ENCODE data around the gene EML6.

The EML6 gene

DNA sequence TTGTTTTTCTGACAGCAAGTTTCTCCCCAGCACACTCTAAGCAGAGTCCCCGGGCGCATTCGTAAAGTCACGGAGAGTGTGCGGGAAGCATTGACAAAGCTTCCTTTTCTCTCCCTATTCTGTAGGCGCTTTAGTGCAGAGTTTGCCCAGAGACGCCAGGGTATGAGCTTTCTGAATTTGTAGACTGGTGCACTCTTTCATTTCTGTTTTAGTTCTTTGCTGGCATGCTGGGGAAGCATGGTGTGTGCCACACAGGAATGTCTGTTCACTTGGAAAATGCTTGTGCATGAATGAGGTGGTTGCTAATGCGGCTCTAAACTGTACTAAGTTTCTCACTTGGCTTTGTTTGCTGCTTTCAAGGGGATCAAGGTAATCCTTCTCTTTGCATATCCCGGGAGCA lies 224.2 kb downstream of the EML6 start:
- in situ Hi-C loops (cut with HindIII; ENCODE audit: low sequenced_read_pairs) = no loop called here
- TF ChIP-seq, protein P1, sequence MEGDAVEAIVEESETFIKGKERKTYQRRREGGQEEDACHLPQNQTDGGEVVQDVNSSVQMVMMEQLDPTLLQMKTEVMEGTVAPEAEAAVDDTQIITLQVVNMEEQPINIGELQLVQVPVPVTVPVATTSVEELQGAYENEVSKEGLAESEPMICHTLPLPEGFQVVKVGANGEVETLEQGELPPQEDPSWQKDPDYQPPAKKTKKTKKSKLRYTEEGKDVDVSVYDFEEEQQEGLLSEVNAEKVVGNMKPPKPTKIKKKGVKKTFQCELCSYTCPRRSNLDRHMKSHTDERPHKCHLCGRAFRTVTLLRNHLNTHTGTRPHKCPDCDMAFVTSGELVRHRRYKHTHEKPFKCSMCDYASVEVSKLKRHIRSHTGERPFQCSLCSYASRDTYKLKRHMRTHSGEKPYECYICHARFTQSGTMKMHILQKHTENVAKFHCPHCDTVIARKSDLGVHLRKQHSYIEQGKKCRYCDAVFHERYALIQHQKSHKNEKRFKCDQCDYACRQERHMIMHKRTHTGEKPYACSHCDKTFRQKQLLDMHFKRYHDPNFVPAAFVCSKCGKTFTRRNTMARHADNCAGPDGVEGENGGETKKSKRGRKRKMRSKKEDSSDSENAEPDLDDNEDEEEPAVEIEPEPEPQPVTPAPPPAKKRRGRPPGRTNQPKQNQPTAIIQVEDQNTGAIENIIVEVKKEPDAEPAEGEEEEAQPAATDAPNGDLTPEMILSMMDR (IDR thresholded peaks at IDR 0.05; ENCODE audit: low read depth, low read length) = no peak
- DNase-seq (ENCODE audit: low read depth, low spot score) = no peak
- no peak overlapping the region for H3K4me3 ChIP-seq (ENCODE audit: low read depth, low read length)

DNA sequence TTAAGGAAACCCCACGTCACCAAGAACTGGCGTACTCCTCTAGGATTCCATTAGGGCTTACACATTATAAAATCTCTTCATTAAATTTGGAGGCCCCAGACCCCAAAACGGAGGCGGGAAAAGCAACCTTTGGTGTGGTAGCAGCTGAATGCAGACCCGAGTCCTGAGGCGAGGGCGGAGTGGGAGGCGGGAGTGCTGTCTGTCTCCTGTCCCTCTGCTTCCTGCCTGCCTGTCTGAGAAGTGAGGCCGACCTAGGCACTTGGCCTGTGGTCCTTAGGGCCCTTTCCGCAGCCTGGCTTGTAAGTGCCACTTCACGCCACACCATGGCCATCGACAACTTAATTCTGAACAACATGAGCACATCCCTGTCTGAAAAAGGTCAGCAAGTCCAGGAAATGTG lies 224.7 kb downstream of the EML6 start:
- TF ChIP-seq, protein P1 (IDR thresholded peaks at IDR 0.05; ENCODE audit: low read depth, low read length) = no peak
- in situ Hi-C loops (cut with HindIII; ENCODE audit: low sequenced_read_pairs) = no loop called here
- no peak overlapping the region for H3K4me3 ChIP-seq (ENCODE audit: low read depth, low read length)
- no peak for DNase-seq (ENCODE audit: low read depth, low spot score)

DNA sequence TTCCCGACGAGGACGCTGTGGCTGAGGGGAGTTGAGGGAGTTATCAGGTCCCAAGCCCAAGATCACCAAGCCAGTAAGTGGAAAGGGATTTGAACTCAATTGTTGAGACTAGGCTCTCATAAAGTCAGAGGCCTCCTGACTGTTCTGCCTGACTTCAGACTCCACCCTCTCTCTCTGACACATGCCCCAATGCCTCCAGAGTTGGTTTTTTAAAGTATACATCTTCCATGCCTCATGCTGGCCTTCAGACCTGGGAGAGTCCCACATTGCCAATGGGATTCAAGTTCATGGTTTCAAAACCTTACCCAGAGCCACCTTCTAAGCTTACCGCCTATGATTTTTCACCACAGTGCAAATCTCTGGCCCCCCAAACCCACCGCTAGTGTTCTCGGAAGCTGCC lies 226.0 kb downstream of the EML6 start:
- in situ Hi-C loops (cut with HindIII; ENCODE audit: low sequenced_read_pairs) = no loop called here

DNA sequence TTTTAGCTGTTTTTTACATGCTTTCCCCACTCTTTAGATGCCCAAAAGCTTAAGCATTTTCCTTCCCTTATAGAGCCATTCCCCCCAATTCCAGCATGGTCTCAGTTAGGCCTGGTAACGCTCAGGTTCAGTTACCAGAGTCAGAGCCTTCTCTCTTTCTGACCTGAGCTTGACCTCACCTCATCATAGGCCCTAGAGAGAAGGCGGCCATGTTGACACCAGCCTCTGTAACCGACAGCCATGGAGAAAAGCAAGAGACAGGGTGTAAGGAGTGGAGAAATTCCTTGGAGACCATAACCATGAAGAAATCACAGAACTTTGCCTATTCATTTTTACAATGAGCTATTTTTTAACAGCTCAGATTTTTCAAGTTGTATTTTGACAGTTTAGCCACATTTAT lies 227.3 kb downstream of the EML6 start:
- H3K4me3 ChIP-seq (ENCODE audit: low read depth, low read length) = no peak overlapping the region
- TF ChIP-seq, protein P1 (IDR thresholded peaks at IDR 0.05; ENCODE audit: low read depth, low read length) = no peak
- DNase-seq (ENCODE audit: low read depth, low spot score) = no peak
- in situ Hi-C loops (cut with HindIII; ENCODE audit: low sequenced_read_pairs) = no loop called here

More for the DNA sequence above, 226.0 kb downstream of the EML6 start:
- DNase-seq (ENCODE audit: low read depth, low spot score) = no peak
- no peak overlapping the region for H3K4me3 ChIP-seq (ENCODE audit: low read depth, low read length)
- TF ChIP-seq, protein P1 (IDR thresholded peaks at IDR 0.05; ENCODE audit: low read depth, low read length) = no peak

DNA sequence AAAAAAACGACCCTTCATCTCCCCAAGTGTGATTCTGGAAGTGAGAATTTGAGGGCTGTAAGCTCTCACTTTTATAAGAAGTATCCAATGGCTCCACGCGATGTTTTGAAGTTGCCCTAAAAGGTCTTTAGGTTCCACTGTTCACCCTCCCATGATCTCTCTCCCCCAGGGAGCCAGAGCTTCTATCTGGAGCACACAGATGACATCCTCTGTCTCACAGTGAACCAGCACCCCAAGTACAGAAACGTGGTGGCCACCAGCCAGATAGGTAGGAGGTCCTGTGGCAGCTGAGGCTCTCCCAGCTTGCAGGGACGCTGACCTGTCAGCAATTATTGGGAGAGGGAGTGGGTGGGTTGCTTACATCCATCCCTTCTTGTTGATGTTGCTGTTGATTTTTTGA lies 229.0 kb downstream of the EML6 start:
- in situ Hi-C loops (cut with HindIII; ENCODE audit: low sequenced_read_pairs) = no loop called here

DNA sequence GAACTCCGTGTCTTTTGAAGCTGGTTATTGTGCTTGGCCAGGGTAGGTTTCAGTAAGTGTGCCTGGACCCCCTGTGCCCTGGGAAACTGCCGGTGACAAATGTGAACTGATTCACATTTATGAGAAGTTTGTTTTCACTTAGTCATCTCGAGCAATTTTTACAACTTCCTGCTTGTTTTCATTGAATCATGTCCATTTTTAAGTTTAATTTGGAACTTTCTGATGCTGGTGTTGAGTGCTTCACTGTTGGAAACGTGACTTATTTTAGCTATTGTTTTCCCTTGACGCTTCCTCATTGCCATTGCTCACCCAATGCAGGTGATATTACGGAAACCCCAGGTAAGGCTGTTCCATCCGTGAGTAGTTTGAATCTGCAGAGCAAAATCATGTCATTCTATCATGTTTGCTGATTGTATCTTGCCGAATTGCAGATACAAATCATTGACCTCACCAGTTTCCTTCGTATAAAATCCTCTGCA lies 229.6 kb downstream of the EML6 start:
- in situ Hi-C loops (cut with HindIII; ENCODE audit: low sequenced_read_pairs) = no loop called here
- DNase-seq (ENCODE audit: low read depth, low spot score) = peak; percentile 35
- no peak overlapping the region for H3K4me3 ChIP-seq (ENCODE audit: low read depth, low read length)
- TF ChIP-seq, protein P1 (IDR thresholded peaks at IDR 0.05; ENCODE audit: low read depth, low read length) = no peak

More for the DNA sequence above, 229.0 kb downstream of the EML6 start:
- no peak overlapping the region for H3K4me3 ChIP-seq (ENCODE audit: low read depth, low read length)
- TF ChIP-seq, protein P1 (IDR thresholded peaks at IDR 0.05; ENCODE audit: low read depth, low read length) = no peak
- no peak for DNase-seq (ENCODE audit: low read depth, low spot score)

DNA sequence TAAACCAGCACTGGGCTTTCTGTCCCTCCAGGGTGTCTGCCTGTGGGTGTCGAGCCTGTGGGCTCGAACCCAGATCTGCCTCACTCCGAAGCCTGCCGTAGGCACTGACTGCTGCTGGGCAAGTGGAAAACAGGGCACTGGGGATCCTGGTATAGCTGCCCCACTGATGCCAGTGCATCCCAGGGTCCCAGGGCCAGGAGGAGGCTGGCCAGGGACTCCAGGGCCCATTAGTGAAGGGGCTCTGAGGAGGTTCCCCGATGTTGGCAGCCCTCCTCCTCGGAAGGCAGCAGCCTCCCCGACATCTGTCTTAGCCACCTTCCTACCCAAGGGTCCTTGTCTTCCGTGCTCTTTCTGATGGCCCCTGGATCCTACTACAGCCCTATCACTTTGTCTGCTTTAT lies 230.7 kb downstream of the EML6 start:
- in situ Hi-C loops (cut with HindIII; ENCODE audit: low sequenced_read_pairs) = no loop called here
- TF ChIP-seq, protein P1 (IDR thresholded peaks at IDR 0.05; ENCODE audit: low read depth, low read length) = no peak
- DNase-seq (ENCODE audit: low read depth, low spot score) = no peak
- no peak overlapping the region for H3K4me3 ChIP-seq (ENCODE audit: low read depth, low read length)

All from astrocyte of the spinal cord (primary cell).